ENCODE data around the gene RSRC1. TPM values are rescaled to one million over a fixed set of nuclear protein-coding genes. Genes with fewer than 3 reads are reported as not detected.
"Not testable (repeated sequence)": the region's sequence is repeated elsewhere in the genome, so short reads cannot be mapped to it uniquely, and the experiment has no call there.

The RSRC1 gene
- total RNA-seq, 1 experiment from 2014 or later: 35.8 TPM

GRCh38 chr3:158337110-158337509, 227.2 kb downstream of the RSRC1 start:
- Mint-ChIP-seq H3K27ac (ENCODE audit: low read depth, unreplicated experiment) (no peak overlapping the region), H3K9me3 (ENCODE audit: unreplicated experiment) (no peaks in the 10 kb centered on the region), H3K4me1 (ENCODE audit: insufficient read depth, unreplicated experiment) (peaks cover 6% of the 10 kb centered on the region), H3K36me3 (ENCODE audit: insufficient read depth, unreplicated experiment) (peaks cover 6% of the 10 kb centered on the region), H3K27me3 (ENCODE audit: insufficient read depth, unreplicated experiment) (no peaks in the 10 kb centered on the region), H3K4me3 (ENCODE audit: unreplicated experiment) (no peak overlapping the region)
- POLR2A ChIA-PET: no interaction called here
- BruUV-seq (replicated peaks): no TSS peak
- DNase-seq (ENCODE audit: unreplicated experiment): no peak
- TF ChIP-seq, protein P1, sequence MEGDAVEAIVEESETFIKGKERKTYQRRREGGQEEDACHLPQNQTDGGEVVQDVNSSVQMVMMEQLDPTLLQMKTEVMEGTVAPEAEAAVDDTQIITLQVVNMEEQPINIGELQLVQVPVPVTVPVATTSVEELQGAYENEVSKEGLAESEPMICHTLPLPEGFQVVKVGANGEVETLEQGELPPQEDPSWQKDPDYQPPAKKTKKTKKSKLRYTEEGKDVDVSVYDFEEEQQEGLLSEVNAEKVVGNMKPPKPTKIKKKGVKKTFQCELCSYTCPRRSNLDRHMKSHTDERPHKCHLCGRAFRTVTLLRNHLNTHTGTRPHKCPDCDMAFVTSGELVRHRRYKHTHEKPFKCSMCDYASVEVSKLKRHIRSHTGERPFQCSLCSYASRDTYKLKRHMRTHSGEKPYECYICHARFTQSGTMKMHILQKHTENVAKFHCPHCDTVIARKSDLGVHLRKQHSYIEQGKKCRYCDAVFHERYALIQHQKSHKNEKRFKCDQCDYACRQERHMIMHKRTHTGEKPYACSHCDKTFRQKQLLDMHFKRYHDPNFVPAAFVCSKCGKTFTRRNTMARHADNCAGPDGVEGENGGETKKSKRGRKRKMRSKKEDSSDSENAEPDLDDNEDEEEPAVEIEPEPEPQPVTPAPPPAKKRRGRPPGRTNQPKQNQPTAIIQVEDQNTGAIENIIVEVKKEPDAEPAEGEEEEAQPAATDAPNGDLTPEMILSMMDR (IDR thresholded peaks at IDR 0.05; ENCODE audit: unreplicated experiment): no peak
- CTCF ChIA-PET: interaction anchor here (1.3 to 1.7 kb wide), 2 partner anchors 24 to 30 kb away, joined by 3 to 4 read pairs; no protein-coding TSS in a partner anchor
- intact Hi-C loops (cut with micrococcal nuclease): no loop called here

DNA sequence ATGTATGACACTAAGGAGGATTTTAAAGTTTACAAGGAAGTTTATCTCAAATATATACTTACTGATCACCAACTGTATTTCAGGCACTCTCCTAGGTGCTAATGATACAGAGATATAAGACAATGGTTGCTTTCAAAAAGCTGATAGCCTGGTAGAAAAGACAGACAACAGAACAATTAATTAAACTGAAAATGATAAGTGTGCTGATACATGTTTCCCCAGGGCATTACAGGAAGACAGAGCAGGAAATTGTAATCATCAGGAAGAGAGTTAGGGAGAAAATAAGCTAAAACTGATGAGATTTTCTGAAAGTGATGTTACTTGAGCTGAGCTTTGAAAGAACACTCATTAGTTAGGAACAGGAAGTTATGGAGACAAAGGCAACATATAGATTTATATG, 229.7 kb downstream of the RSRC1 start:
- BruUV-seq (replicated peaks): no TSS peak
- H3K4me3 Mint-ChIP-seq (ENCODE audit: unreplicated experiment): no peak overlapping the region
- no peak for DNase-seq (ENCODE audit: unreplicated experiment)
- peaks cover 6% of the 10 kb centered on the region for H3K4me1 Mint-ChIP-seq (ENCODE audit: insufficient read depth, unreplicated experiment)
- intact Hi-C loops (cut with micrococcal nuclease): no loop called here
- TF ChIP-seq, protein P1 (IDR thresholded peaks at IDR 0.05; ENCODE audit: unreplicated experiment): no peak
- peaks cover 6% of the 10 kb centered on the region for H3K36me3 Mint-ChIP-seq (ENCODE audit: insufficient read depth, unreplicated experiment)
- CTCF ChIA-PET: interaction anchor here (0.7 kb wide), 1 partner anchor 119 kb away, joined by 3 read pairs; no protein-coding TSS in a partner anchor
- POLR2A ChIA-PET: no interaction called here
- no peaks in the 10 kb centered on the region for H3K9me3 Mint-ChIP-seq (ENCODE audit: unreplicated experiment)
- no peak overlapping the region for H3K27ac Mint-ChIP-seq (ENCODE audit: low read depth, unreplicated experiment)
- H3K27me3 Mint-ChIP-seq (ENCODE audit: insufficient read depth, unreplicated experiment): no peaks in the 10 kb centered on the region

DNA sequence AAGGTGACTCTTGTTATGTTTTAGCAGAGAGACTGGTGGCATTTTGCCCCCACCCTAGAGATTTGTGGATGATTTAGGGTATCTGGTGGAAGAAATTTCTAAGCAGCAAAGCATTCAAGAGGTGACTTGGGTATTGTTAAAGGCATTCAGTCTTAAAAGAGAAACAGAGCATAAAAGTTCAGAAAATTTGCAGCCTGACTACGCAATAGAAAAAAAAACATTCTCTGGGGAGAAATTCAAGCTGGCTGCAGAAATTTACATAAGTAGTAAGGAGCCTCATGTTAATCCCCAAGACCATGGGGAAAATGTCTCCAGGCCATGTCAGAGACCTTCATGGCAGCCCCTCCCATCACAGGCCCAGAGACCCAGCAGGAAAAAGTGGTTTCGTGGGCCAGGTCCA, 231.1 kb downstream of the RSRC1 start:
- H3K4me1 Mint-ChIP-seq (ENCODE audit: insufficient read depth, unreplicated experiment); BruUV-seq (replicated peaks); intact Hi-C loops (cut with micrococcal nuclease); H3K36me3 Mint-ChIP-seq (ENCODE audit: insufficient read depth, unreplicated experiment); H3K9me3 Mint-ChIP-seq (ENCODE audit: unreplicated experiment); H3K27ac Mint-ChIP-seq (ENCODE audit: low read depth, unreplicated experiment); DNase-seq (ENCODE audit: unreplicated experiment); H3K4me3 Mint-ChIP-seq (ENCODE audit: unreplicated experiment); H3K27me3 Mint-ChIP-seq (ENCODE audit: insufficient read depth, unreplicated experiment); POLR2A ChIA-PET: not testable (repeated sequence)
- CTCF ChIA-PET: interaction anchor here (0.6 kb wide), 1 partner anchor 13 kb away, joined by 3 read pairs; no protein-coding TSS in a partner anchor

DNA sequence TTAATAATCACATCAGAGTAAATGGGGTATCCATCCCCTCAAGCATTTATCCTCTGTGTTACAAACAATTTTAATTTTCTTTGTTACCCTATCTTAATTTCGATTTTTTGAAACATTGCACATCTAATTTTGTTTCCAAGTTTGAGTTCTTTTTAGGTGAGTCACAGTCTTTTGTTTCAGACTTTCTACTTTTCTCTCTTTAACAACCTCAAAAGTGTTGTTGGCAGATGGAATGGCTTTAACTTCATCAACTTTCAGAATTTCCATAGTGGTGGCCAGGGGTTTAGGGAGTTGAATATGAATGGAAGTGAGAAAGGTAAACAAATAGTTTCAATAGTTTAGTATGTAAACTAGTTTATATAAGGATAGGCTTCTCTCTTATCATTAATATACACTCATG, 238.1 kb downstream of the RSRC1 start:
- intact Hi-C loops (cut with micrococcal nuclease): no loop called here
- DNase-seq (ENCODE audit: unreplicated experiment): no peak
- Mint-ChIP-seq H3K9me3 (ENCODE audit: unreplicated experiment) (no peaks in the 10 kb centered on the region), H3K4me1 (ENCODE audit: insufficient read depth, unreplicated experiment) (peaks cover 6% of the 10 kb centered on the region), H3K36me3 (ENCODE audit: insufficient read depth, unreplicated experiment) (no peaks in the 10 kb centered on the region), H3K27ac (ENCODE audit: low read depth, unreplicated experiment) (peak overlapping the region; percentile 83), H3K4me3 (ENCODE audit: unreplicated experiment) (no peak overlapping the region), H3K27me3 (ENCODE audit: insufficient read depth, unreplicated experiment) (no peaks in the 10 kb centered on the region)
- ChIA-PET CTCF (no interaction called here), POLR2A (no interaction called here)
- TF ChIP-seq, protein P1 (IDR thresholded peaks at IDR 0.05; ENCODE audit: unreplicated experiment): no peak
- no TSS peak for BruUV-seq (replicated peaks)

DNA sequence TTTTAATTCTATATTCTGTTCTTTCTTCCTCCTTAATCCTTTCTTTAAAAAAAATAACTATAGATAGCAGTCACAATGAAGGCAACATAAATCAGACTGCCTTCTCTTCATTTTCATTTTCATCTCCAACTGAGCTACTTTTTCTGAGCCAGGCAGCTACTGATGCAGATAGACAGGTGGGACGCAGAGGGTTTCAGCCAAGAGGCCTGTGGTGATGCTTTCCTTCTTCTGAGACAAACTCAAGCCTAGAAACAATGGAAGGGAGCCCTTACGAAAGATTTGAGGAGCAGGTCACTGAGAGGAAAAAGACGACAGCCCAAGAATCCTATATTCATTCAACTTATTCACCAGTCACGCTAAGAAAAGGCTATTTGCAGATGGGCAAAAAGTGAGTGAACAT, 241.1 kb downstream of the RSRC1 start:
- Mint-ChIP-seq H3K27ac (ENCODE audit: low read depth, unreplicated experiment) (no peak overlapping the region), H3K4me3 (ENCODE audit: unreplicated experiment) (no peak overlapping the region), H3K27me3 (ENCODE audit: insufficient read depth, unreplicated experiment) (no peaks in the 10 kb centered on the region), H3K36me3 (ENCODE audit: insufficient read depth, unreplicated experiment) (no peaks in the 10 kb centered on the region), H3K4me1 (ENCODE audit: insufficient read depth, unreplicated experiment) (peaks cover 6% of the 10 kb centered on the region), H3K9me3 (ENCODE audit: unreplicated experiment) (no peaks in the 10 kb centered on the region)
- intact Hi-C loops (cut with micrococcal nuclease): no loop called here
- ChIA-PET CTCF (no interaction called here), POLR2A (interaction anchor here (0.6 kb wide), 1 partner anchor 152 kb away, joined by 4 read pairs; no protein-coding TSS in a partner anchor)
- DNase-seq (ENCODE audit: unreplicated experiment): no peak
- TF ChIP-seq, protein P1 (IDR thresholded peaks at IDR 0.05; ENCODE audit: unreplicated experiment): no peak
- no TSS peak for BruUV-seq (replicated peaks)
